Nephron (organoid): Measurements from ENCODE around the gene RBM8A.
A peak's percentile ranks its signal among the peaks of the same experiment; 100 is the strongest.

Experiments
- H3K27ac Mint-ChIP-seq, 3 experiments: 2 replicates each; pipeline ENCODE4 v1.8.0; 2020; ENCODE audit warnings: mixed read lengths in 3 of 3, mild to moderate bottlenecking in 2 of 3, moderate library complexity in 1 of 3
- H3K27me3 Mint-ChIP-seq: 2 replicates; pipeline ENCODE4 v1.8.0; 2021; ENCODE audit warnings: low read depth, mild to moderate bottlenecking, moderate library complexity, mixed read lengths
- H3K36me3 Mint-ChIP-seq: 2 replicates; pipeline ENCODE4 v1.8.0; 2020; ENCODE audit warnings: low read depth, mixed read lengths
- H3K4me1 Mint-ChIP-seq: 2 replicates; pipeline ENCODE4 v1.8.0; 2020; ENCODE audit warnings: mixed read lengths
- H3K4me3 Mint-ChIP-seq, 3 experiments: 2 replicates each; pipeline ENCODE4 v1.8.0; 2020; ENCODE audit warnings: mild to moderate bottlenecking in 3 of 3, mixed read lengths in 3 of 3, moderate library complexity in 2 of 3
- H3K9me3 Mint-ChIP-seq: 2 replicates; pipeline ENCODE4 v1.8.0; 2020; ENCODE audit warnings: mixed read lengths
- TF ChIP-seq, protein P1 (sequence below), 3 experiments: fragments of 200-600 bp; sonication (generic); IDR thresholded peaks; one replicate each; pipeline ENCODE4 v1.5.0; 2021; ENCODE audit warnings: antibody characterized with exemption in 3 of 3; ENCODE audit not compliant: unreplicated experiment in 3 of 3

RBM8A gene

DNA sequence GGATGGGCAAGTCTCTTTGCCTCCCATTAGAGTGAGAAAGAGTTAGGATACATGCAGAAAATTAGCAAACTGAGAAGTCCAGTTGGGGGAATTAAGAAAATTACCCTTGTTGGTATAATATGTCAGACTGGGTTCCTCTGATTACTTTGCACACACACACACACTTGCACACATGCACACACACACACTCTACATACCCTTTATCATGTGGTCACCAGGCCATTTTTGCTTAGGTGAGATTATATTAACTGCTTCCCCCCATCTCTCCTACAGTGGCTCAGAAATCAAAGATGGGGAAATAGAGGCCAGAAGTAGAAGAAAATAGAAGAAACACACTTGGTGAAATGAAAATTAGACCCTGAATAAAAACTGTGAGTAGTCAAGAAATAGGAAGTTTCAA is 31.4 kb upstream of the RBM8A start:
- peak overlapping the region; percentile 97 to 98 (median 98) for H3K4me3 Mint-ChIP-seq
- H3K27me3 Mint-ChIP-seq = peaks cover 26% of the 10 kb centered on the region

DNA sequence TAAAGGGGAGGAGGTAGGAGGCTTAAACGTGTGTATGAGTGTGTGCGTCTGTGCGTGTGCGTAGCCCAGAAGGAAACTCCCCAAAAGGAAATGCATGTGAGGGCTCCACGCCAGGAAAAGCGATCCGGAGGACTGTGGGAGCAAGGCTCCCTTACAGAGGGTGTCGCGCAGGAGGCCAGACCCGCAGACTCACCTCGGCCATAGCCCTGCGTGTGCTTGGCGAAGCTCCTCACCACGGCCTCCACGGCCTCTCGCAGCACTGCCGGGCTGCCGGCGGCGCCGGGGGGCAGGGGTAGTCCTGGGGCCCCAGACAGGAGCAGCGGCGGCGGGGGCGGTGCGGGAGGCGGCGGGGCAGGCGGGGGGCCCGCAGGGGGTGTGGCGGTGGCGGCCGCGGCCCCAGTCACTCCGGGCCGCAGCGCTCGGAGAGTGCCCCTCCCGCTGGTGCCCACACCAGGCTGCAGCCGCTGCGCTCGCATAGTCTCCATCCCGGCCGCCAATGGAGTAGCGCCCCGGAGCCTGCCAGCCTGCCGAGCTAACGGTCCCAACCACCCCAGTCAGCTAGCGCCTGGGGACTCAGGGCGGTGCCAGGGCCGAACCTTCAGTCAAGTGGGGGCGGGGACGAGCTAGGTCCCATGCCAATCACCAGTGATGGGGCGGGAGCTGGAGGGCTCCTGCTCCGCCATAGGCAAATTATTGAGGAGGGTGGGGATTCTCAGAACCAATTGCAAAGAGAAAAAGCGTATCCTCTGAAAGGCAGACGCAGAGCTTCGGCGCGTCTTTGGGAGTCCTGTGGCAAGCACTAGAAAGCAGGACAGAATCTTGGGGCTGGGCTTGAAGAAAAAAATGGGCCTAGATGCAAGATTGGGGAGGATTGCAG is 30.4 kb upstream of the RBM8A start, which contains the start of gene LIX1L:
Gene LIX1L, minus strand, starts transcription at position 575 of the 877 bp plus-strand sequence. Its CDS starts 90 bp downstream, at position 485.
- Mint-ChIP-seq H3K27me3 (peaks cover 24% of the 10 kb centered on the region), H3K36me3 (no peaks in the 10 kb centered on the region), H3K27ac (peak within 1 kb of the TSS; percentile 90 to 98 (median 96)), H3K4me1 (peaks cover 45% of the 10 kb centered on the region), H3K9me3 (no peaks in the 10 kb centered on the region), H3K4me3 (peak within 1 kb of the TSS; percentile 97 to 98 (median 98))
- TF ChIP-seq, protein P1, sequence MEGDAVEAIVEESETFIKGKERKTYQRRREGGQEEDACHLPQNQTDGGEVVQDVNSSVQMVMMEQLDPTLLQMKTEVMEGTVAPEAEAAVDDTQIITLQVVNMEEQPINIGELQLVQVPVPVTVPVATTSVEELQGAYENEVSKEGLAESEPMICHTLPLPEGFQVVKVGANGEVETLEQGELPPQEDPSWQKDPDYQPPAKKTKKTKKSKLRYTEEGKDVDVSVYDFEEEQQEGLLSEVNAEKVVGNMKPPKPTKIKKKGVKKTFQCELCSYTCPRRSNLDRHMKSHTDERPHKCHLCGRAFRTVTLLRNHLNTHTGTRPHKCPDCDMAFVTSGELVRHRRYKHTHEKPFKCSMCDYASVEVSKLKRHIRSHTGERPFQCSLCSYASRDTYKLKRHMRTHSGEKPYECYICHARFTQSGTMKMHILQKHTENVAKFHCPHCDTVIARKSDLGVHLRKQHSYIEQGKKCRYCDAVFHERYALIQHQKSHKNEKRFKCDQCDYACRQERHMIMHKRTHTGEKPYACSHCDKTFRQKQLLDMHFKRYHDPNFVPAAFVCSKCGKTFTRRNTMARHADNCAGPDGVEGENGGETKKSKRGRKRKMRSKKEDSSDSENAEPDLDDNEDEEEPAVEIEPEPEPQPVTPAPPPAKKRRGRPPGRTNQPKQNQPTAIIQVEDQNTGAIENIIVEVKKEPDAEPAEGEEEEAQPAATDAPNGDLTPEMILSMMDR (IDR thresholded peaks at IDR 0.05; ENCODE audit: unreplicated experiment in 3 of 3) = no peak

More for the DNA sequence above, 31.4 kb upstream of the RBM8A start:
- H3K9me3 Mint-ChIP-seq = no peaks in the 10 kb centered on the region
- TF ChIP-seq, protein P1 (IDR thresholded peaks at IDR 0.05; ENCODE audit: unreplicated experiment in 3 of 3) = no peak
- peaks cover 51% of the 10 kb centered on the region for H3K4me1 Mint-ChIP-seq
- H3K36me3 Mint-ChIP-seq = no peaks in the 10 kb centered on the region
- H3K27ac Mint-ChIP-seq = peak overlapping the region in 2 of 3 experiments; percentile 61 to 89

DNA sequence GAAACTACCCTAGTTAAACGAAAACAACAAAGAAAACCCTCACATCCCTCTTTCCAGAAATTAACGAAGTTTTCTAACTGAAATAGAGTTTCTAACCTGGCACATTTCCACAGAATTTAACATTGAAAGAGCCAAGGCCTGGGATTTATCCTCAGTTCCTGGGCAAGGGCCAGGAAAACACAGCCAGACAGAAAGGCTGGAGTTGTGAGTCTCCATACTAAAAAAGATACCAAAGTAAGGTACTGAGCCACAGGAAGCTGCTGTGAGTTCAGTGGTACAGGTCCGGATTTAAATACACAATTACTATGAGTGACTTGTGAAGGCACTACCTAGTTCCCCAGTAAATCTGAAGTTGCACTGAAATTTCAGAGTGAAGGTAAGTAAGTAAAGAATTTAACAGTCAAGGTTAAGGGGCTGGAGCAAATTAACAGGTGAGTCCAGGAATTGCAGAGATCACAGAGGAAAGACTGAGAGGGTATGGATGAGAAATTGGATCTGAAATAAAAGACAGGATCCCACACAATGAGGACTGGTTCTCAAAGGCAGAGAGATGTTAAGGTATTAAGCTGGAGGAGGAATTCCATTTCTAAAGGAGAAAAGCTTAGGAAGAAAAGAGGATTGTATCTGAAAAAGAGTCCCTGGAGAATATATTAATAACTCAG is 29.6 kb upstream of the RBM8A start:
- H3K4me1 Mint-ChIP-seq = peaks cover 39% of the 10 kb centered on the region
- no peaks in the 10 kb centered on the region for H3K36me3 Mint-ChIP-seq
- peak overlapping the region; percentile 90 to 98 (median 96) for H3K27ac Mint-ChIP-seq
- TF ChIP-seq, protein P1 (IDR thresholded peaks at IDR 0.05; ENCODE audit: unreplicated experiment in 3 of 3) = no peak
- H3K27me3 Mint-ChIP-seq = peaks cover 19% of the 10 kb centered on the region
- peak overlapping the region; percentile 86 to 96 (median 90) for H3K4me3 Mint-ChIP-seq
- no peaks in the 10 kb centered on the region for H3K9me3 Mint-ChIP-seq

DNA sequence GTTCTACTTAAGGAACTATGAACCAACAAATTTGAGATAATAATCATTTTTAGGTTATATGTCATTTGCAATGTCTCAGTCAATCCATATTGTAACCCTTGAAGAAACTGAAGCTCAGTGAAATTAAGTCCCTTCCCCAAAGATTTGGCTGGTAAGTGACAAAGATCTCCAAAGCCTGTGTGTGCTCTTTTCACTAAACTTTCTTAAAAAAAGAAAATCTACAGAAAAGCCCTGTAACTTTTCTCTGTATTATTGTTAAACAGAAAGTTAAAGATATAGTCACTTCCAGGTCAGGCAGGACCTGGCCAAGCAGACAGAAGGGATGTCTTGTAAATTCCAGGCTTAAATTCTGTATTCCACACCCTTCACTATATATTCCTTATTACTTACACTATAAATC is 29.1 kb upstream of the RBM8A start:
- peak overlapping the region; percentile 90 to 98 (median 96) for H3K27ac Mint-ChIP-seq
- TF ChIP-seq, protein P1 (IDR thresholded peaks at IDR 0.05; ENCODE audit: unreplicated experiment in 3 of 3) = no peak
- peak overlapping the region; percentile 86 to 96 (median 90) for H3K4me3 Mint-ChIP-seq
- H3K4me1 Mint-ChIP-seq = peaks cover 34% of the 10 kb centered on the region
- peaks cover 4% of the 10 kb centered on the region for H3K36me3 Mint-ChIP-seq
- peaks cover 14% of the 10 kb centered on the region for H3K27me3 Mint-ChIP-seq
- no peaks in the 10 kb centered on the region for H3K9me3 Mint-ChIP-seq

DNA sequence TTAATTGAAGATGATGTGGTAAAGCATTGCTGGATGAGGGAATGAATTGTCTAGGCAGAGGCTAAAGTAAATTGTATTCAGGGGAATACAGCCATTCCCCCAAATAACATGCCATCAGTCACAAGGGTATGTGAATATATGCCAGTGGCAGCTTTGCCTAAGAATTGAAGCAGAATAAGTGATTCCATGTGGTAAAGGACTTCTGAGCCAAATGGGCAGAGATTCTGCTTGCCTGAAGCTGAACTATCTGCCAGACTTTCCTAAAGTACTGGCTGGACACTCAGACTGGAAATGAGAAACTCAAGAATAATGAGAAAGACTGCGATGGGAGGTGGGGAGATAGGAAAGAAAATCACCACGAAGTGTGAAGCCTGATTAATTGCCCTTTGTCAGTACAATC is 28.2 kb upstream of the RBM8A start:
- H3K4me3 Mint-ChIP-seq = peak overlapping the region; percentile 86 to 96 (median 90)
- no peaks in the 10 kb centered on the region for H3K9me3 Mint-ChIP-seq
- peaks cover 7% of the 10 kb centered on the region for H3K36me3 Mint-ChIP-seq
- H3K27ac Mint-ChIP-seq = peak overlapping the region; percentile 73 to 90 (median 84)
- H3K4me1 Mint-ChIP-seq = peaks cover 34% of the 10 kb centered on the region
- H3K27me3 Mint-ChIP-seq = peaks cover 11% of the 10 kb centered on the region
- TF ChIP-seq, protein P1 (IDR thresholded peaks at IDR 0.05; ENCODE audit: unreplicated experiment in 3 of 3) = no peak
